ENCODE data around the gene NECTIN1. TPM values are rescaled to one million over a fixed set of nuclear protein-coding genes. Genes with fewer than 3 reads are reported as not detected.
A peak's percentile ranks its signal among the peaks of the same experiment; 100 is the strongest.

Gene NECTIN1
- total RNA-seq (2014; rRNA removed; shearing (Covaris generic)) = 2.9 and 3.0 TPM in 2 replicates

- DNase-seq (ENCODE audit: low spot score) = peak; percentile 51
Observed at GRCh38 chr11:119728651-119729580, at the start of gene NECTIN1. Gene NECTIN1, minus strand, starts transcription at chr11:119729200. Its CDS starts 647 bp downstream, at chr11:119728553.

DNA sequence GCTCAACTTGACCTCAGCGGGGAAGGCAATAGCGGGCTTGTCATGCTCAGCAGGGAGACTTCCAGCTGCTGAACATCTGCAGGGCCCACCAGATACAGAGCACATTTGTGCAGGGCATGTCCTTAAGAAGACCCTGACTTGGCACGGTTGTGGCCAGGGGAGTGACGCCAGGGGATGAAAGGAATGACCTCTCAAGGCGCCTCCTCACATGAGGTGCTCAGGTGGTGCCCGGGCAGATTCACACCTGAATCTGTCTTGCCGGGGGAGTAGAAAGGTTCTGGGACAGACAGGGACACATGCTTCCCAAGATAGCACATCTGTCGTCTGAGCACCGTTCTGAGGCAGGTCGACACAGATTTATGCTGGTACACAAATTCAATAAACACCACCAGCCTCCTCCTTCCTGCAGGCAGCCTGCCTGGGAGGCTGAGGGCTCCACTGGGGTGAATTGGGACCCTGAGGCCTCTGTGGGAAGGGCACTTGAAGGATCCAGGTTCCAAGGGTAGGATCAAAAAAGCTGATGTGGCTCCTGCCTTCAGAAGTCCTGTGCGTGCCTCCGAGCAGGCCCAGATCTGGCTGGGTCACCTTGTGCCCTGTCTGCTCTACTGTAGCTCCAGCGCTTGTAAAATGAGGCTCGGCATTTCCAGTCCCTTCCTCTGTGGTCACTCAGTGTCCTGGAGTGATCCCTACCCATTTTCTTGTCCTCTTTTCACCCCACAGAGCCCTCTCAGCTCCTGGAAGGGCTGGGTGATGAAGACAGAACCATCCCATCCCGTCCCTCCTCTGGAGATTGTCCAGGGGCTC, 49.6 kb upstream of the NECTIN1 start:
- DNase-seq (ENCODE audit: low spot score) = no peak

DNA sequence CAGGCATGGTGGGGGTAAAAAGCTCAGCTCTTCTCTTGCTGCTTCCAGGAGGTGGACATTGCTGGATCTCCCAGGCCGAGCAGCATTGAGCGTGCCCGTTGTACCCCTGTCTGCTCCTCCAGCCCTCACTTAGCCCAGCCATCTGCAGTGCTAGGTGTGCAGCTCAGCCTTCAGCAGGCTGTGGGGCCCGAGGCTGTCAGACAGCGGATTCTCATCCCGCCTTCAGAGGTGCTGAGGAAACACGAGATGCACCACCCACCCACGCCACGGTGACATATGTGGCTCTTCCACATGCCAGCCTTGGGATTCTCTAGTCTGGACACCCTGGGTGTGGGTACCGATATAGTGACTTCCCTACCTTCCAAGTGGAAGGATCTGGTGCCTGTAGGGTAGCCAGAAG, 48.9 kb upstream of the NECTIN1 start:
- DNase-seq (ENCODE audit: low spot score) = no peak

DNA sequence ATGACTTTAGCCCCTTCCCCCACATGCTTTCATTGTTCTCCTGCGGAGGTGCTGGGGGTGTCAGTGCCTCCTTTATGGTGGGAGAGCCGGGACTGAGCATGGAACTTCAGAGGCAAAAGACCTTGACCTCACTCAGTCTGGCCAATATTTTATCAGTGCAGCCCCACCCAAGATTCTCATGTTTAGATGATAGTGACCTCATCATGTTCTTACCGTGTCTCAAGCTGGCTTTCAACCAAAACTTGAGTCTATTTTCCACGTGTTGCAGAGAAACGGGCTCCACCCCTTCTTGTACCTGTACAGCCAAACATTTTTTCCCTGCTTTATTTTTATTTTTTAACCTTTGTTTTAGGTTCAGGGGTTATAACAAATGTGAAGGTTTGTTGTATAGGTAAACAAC, 47.7 kb upstream of the NECTIN1 start:
- no peak for DNase-seq (ENCODE audit: low spot score)

DNA sequence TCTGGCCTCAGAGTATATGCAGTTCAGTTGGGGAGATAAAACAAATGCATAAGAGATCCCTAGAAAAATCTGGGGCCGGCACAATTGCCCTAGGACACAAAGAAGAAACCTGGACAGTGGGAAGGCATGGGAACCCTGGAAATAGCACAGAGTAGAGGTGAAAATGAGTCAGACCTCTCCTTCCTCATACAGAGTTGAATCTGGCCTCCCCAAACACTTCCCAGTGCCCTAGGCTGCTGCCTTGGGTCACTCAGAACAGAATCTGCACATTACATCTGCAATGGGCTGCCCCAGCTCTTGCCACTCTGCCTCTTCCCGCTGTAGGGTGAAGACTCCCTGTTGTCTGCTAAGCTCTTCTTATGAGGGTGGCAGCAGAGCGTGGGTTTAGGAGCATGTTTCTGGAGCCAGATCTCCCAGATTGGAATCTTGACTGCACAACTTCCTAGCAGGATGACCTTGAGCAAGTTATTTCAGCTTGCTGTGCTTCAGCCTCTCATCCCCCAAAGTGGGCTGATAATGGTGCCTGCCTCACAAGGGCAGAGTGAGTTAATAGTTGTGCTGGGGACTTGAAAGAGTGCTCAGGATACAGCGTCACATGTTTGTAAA, 47.1 kb upstream of the NECTIN1 start:
- DNase-seq (ENCODE audit: low spot score) = no peak

GRCh38 chr11:119774172-119774763, 45.3 kb upstream of the NECTIN1 start:
- no peak for DNase-seq (ENCODE audit: low spot score)

DNA sequence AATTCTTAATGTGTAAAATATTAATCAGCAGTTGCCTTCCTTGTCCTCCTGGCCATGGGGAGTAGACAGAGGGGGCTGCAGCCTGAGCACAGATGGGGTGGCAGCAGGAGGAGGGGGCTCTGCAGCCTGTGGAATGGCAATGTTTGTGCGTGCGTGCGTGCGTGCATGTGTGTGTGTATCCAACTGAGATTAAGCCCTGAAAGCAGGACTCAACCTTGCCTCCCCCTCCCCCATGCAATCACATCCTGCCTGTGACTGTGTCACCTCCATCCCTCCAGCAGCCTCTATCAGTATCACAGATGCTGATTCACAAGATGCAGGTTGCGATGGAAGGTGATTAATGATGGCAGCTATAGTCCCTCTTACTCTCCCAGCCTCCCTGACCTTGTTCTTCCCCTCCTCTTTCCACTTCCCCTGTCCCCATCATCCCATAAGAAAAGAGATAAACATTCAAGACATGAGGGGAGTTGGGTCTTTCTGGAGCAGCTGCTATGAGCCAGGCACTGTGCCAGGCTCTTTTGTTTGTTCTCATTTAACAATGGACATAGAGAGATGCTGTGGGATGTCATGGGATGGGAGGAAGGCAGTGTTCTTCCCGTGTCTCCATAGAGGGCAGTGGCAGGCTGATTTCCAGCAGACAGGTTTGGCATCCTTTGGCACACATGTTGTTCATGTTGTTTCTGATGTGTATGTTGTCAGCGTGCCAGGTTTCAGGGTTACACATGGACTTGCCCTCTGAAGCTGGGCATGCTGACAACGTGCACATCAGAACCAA, 43.8 kb upstream of the NECTIN1 start:
- DNase-seq (ENCODE audit: low spot score) = no peak

DNA sequence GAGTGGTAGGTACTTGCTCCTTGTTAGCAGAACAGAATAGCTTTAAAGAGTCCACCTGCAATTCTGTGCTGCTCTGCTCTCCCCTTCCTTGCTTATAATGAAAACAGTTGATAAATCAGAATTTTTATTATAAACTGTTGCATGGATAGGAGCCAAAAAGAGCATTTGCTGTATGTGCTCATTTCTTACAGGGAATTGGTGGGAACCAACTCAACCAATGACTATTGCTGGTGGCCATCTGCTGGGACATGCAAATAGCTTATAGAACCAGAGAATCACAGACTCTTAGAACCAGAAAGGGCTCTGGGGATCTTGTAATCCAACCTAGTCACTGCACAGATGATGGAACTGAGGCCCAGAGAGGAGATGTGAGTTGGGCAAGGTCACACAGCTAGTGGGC, 43.1 kb upstream of the NECTIN1 start:
- DNase-seq (ENCODE audit: low spot score) = no peak

DNA sequence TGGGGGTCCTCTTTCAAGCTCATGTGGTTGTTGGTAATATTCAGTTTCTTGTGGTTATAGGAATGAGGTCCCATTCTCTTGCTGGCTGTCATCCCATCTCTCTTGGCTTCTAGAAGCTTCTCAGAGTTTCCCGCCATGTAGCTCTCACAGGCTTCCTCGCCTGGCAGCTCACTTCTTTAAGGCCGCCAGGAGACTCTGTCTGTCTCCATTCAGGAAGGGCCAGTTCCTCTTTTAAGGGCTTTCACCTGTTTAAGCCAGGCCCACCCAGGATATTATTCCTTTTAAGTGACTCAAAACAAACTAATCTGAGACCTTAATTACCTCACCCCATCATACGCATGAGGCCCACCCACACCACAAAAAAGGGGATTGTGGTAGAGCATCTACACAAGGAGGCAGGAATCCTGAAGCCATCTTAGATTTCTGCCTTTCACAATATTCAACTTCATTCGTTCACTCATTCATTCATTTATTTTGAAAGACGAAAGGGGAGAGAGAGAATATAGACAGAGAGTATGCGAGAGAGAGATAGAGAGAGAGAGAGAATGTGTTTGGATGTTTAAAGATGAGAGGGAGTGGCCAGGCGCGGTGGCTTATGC, 42.3 kb upstream of the NECTIN1 start:
- DNase-seq (ENCODE audit: low spot score) = no peak

- DNase-seq (ENCODE audit: low spot score) = no peak
Observed at GRCh38 chr11:119765628-119766027, 36.6 kb upstream of the NECTIN1 start.

GRCh38 chr11:119764108-119764868, 35.3 kb upstream of the NECTIN1 start:
- DNase-seq (ENCODE audit: low spot score) = no peak

GRCh38 chr11:119763071-119763728, 34.2 kb upstream of the NECTIN1 start:
- DNase-seq (ENCODE audit: low spot score) = no peak

DNA sequence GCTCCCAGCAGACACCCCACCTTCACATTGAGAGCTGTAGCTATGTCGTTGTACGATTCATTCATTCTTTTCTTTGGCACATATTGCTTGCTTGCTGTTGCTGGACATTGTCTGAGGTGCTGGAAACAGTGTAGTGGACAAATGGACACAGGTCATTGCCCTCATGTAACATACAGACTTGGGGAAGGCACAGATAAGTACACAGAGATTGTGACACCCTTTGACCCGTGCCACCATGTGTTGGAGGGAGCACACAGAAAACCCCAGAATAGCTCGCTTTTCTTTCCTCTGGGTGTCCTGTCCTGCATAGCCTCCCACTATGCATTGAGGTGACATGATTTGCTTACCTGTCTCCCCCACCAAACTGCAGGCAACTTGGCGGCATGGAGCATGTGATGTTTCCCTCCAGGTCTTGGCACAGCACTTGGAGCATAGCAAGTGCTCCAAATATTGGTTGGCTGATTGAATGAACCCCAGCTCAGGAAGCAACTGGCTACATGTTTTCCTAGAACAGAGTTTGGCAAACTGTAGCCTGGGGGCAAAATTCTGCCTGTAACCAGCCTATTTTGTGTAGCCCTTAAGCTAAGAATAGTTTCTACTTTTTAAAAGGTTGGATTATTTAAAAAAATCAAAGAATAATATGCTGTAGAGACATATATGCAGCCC, 30.9 kb upstream of the NECTIN1 start:
- DNase-seq (ENCODE audit: low spot score) = no peak

DNA sequence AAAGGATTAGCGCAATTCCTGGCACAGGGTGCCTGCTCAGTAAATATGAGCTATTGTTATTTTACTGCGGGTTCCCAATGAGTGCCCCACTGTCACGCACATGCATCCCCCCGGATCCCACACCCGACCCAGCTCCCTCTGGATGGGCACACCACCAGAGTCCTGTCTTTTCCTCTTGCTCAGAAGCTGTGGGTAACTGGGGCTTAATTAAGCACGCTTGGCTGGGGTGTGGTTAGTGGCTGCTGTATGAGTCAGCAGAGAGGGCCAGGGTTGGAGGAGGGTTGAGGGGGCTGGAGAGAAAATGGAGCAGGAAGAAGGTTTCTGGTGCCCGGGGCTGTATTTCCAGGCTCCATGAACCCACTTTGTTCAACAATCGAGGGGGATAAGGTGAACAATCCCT, 30.3 kb upstream of the NECTIN1 start:
- DNase-seq (ENCODE audit: low spot score) = peak; percentile 62

GRCh38 chr11:119758291-119758690, 29.3 kb upstream of the NECTIN1 start:
- no peak for DNase-seq (ENCODE audit: low spot score)

DNA sequence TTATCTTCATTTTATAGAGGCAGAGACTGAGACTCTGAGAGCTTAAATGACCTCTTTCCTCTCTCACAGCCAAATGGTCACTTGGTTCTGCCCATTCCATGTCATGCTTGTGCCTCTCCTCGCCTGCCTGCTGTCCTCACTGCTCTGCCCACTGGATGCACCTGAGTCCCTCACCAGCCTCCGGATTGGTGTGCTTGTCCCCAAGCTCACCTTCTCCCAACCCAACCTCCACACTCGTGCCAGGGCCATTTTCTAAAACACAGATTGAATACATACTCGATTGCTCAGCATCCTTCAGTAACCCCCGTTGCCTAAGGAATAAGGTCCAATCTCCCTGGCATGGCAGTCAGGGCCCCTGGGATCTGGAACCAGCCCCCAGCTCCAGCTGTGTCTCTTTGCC, 28.4 kb upstream of the NECTIN1 start:
- no peak for DNase-seq (ENCODE audit: low spot score)

GRCh38 chr11:119756169-119756865, 27.3 kb upstream of the NECTIN1 start:
- no peak for DNase-seq (ENCODE audit: low spot score)

Measured in A172 (cell line).